RWPE2 (cell line): ENCODE data around the gene TP53I13.

Source experiments
- ATAC-seq: fragments of 200-7000 bp; cut with Tn5 transposase; 3 replicates; pipeline ENCODE4 v1.9.1; 2021; ENCODE audit warnings: low read depth
- DNase-seq: peaks from one replicate; pipeline ENCODE4 v3.0.0-alpha.2; 2020; ENCODE audit warnings: low spot score
- H3K27ac ChIP-seq: fragments of 450-650 bp; 2 replicates; pipeline ENCODE4 v1.5.1; 2017; ENCODE audit warnings: mild to moderate bottlenecking; ENCODE audit not compliant: poor library complexity, severe bottlenecking
- H3K27me3 ChIP-seq: fragments of 250-450 bp; sonication (Bioruptor Pico); 2 replicates; pipeline ENCODE4 v1.5.1; 2021; ENCODE audit warnings: mild to moderate bottlenecking, moderate library complexity; ENCODE audit not compliant: insufficient read depth, poor library complexity, severe bottlenecking
- H3K36me3 ChIP-seq: fragments of 250-450 bp; sonication (Bioruptor Pico); 2 replicates; pipeline ENCODE4 v1.5.1; 2020; ENCODE audit warnings: low read depth, mild to moderate bottlenecking, moderate library complexity
- H3K4me1 ChIP-seq: fragments of 250-450 bp; sonication (Bioruptor Pico); 2 replicates; pipeline ENCODE4 v1.5.1; 2021; ENCODE audit warnings: mild to moderate bottlenecking, moderate library complexity; ENCODE audit not compliant: insufficient read depth, poor library complexity, severe bottlenecking
- H3K4me3 ChIP-seq: fragments of 250-450 bp; sonication (Bioruptor Pico); 2 replicates; pipeline ENCODE4 v1.5.1; 2021; ENCODE audit warnings: mild to moderate bottlenecking, moderate library complexity; ENCODE audit not compliant: severe bottlenecking
- H3K9me3 ChIP-seq: fragments of 250-450 bp; sonication (Bioruptor Pico); 2 replicates; pipeline ENCODE4 v1.5.1; 2021; ENCODE audit warnings: mild to moderate bottlenecking, moderate library complexity; ENCODE audit not compliant: severe bottlenecking
- TF ChIP-seq, protein P1 (sequence below): fragments of 450-650 bp; IDR thresholded peaks from one replicate; pipeline ENCODE4 v1.5.1; 2017; ENCODE audit warnings: mild to moderate bottlenecking, moderate library complexity; ENCODE audit not compliant: poor library complexity, severe bottlenecking

TP53I13 gene

DNA sequence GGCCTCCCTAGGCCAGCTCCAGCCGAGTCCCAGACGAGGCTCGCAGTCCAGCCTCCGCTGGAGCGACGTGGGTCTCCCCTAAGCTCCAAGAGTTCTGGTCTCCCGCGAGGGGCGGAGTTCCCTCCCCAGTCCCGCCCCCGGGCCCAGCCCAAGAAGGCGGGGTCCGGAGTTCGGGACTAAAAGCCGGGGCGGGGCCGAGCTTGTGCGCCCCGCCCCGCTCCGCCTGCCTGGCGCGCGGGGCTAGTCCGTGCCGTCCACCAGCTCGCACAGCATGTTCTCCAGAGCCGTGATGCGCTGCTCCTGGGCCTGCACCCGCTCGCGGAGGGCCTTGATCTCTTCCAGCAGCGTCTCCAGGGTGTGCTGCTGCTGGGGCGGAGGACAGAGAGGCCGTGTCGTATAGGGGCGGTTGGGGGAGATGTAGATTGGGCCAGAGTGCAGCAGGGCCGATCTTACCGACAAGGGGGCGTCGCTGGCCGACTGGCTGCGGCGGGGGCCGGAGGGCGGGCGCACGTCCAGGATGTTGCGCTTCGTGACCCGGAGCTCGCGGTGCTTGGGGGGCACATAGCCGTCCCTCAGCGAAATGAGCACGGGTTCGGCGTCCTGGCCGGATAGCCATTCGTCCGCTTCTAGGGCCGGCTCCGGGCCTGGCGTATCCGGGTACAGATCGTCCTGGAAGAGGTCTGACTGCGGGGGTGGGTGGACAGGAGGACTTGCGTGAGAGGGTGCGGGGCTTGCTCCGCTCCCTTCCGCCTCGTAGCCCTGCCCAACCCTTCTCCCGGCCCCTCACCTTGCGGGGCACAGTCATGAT is 47.2 kb downstream of the TP53I13 start:
- TF ChIP-seq, protein P1, sequence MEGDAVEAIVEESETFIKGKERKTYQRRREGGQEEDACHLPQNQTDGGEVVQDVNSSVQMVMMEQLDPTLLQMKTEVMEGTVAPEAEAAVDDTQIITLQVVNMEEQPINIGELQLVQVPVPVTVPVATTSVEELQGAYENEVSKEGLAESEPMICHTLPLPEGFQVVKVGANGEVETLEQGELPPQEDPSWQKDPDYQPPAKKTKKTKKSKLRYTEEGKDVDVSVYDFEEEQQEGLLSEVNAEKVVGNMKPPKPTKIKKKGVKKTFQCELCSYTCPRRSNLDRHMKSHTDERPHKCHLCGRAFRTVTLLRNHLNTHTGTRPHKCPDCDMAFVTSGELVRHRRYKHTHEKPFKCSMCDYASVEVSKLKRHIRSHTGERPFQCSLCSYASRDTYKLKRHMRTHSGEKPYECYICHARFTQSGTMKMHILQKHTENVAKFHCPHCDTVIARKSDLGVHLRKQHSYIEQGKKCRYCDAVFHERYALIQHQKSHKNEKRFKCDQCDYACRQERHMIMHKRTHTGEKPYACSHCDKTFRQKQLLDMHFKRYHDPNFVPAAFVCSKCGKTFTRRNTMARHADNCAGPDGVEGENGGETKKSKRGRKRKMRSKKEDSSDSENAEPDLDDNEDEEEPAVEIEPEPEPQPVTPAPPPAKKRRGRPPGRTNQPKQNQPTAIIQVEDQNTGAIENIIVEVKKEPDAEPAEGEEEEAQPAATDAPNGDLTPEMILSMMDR, result no peak
- Histone ChIP-seq H3K36me3 (no peaks in the 10 kb centered on the region), H3K4me3 (peak overlapping the region; percentile 16), H3K27ac (no peak overlapping the region), H3K9me3 (no peaks in the 10 kb centered on the region), H3K4me1 (peaks cover 11% of the 10 kb centered on the region), H3K27me3 (peaks cover 6% of the 10 kb centered on the region)
- ATAC-seq, result peak; percentile 83
- DNase-seq, result peak; percentile 72

DNA sequence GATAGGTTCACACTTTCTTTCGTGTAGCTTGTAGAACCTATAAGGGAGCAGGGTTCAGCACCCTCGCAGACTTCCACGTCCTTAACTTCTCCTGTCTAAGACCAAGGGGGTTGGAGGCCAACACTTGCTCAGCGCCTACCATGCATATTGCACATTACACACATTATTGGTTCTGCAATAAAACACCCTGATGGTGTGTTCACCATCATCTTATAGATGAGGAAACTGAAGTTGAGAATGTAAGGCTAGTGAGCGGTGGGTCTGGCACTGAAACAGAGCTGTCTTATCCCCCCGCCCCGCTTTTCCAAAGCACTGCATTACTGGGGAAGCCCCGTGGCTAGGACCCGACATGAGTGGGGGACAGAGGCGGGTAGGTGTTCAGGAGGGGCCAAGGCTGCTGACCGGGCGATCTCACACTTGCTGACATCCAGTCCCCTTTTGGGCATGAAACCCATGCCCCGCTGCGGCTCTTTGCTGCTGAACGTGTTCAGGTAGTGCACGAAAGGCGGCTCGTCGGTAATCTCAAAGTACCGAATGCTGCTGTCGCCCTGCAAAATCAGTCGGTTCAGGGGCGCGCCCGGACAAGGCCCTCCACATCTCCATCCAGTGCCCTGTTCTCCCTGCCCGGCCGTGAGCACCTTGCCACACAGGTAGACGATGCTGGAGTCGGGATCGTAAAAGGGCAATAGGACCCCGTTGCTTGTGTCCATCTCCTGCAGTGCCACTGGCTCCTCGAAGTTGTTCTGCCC is 48.0 kb downstream of the TP53I13 start:
- TF ChIP-seq, protein P1, result no peak
- Histone ChIP-seq H3K36me3 (no peaks in the 10 kb centered on the region), H3K4me1 (peaks cover 11% of the 10 kb centered on the region), H3K9me3 (no peaks in the 10 kb centered on the region), H3K4me3 (no peak overlapping the region), H3K27me3 (peaks cover 6% of the 10 kb centered on the region), H3K27ac (no peak overlapping the region)
- ATAC-seq (no peak), DNase-seq (peak; percentile 52)

DNA sequence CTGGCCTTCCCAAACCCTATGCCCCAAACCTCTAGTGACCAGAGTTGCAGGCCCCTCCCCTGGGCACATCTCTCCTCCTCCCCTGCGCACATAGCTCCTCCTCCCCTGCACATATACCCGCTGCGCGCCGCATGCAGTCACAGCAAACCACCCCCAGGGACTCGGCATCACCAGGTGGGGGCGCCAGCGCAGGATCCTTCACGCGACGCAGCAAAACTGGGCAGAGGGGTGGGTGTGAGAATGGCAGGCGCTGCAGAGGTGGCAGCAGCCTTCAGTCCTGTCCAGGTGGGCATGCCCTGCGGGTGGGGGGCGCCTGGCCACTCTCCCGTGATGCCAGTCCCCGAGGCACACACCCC is 48.6 kb downstream of the TP53I13 start:
- no peak overlapping the region for H3K4me3 ChIP-seq
- ATAC-seq (no peak), DNase-seq (no peak)
- H3K36me3 ChIP-seq, result no peaks in the 10 kb centered on the region
- TF ChIP-seq, protein P1, result no peak
- H3K4me1 ChIP-seq, result peaks cover 11% of the 10 kb centered on the region
- H3K27me3 ChIP-seq, result peaks cover 6% of the 10 kb centered on the region
- H3K27ac ChIP-seq, result no peak overlapping the region
- no peaks in the 10 kb centered on the region for H3K9me3 ChIP-seq

DNA sequence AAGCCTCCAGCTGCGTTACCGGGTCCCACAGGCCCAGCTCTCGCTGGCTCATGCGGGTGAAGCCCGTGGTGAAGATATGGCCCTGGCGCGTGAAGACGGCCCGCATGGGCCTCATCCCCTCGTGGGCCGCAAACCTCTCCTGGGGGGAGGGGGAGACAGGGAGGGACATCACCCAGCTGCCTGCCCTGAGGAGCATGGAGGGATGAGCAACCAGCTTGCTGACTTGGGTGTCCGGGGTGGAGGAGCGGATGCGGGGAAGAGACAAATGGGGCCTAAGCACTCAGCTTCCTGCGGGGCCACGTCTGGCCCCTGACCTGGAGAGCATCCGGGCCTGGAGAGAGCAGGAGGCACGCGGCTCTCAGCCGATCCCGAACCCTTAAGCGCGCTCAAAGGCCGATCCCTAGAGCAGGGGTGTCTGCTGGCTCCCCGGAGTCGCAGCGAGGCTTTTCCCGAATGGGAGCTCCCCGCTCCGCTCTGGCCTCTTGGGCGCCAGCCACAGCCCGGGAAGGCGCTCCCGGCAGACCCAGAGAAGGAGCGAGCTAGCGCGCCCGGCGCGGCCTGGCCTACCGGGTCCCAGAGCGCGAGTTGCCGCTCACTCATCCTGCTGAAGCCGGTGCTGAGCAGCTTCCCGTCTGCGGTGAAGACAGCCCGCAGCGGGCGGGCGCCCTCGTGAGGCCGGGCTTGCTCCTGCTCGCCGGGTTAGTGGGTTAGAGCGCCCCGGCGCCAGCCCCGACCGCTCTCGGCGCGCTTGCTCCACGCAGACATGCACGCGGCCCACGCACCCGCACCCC is 49.2 kb downstream of the TP53I13 start:
- TF ChIP-seq, protein P1, result peak; percentile 57
- Histone ChIP-seq H3K27me3 (peaks cover 6% of the 10 kb centered on the region), H3K36me3 (no peaks in the 10 kb centered on the region), H3K9me3 (no peaks in the 10 kb centered on the region), H3K4me3 (no peak overlapping the region), H3K27ac (no peak overlapping the region), H3K4me1 (peaks cover 11% of the 10 kb centered on the region)
- DNase-seq (no peak), ATAC-seq (peak; percentile 4; the same call in 1 of the 3 replicates)
